ENCODE results near the gene ARHGAP15.

Gene ARHGAP15

DNA sequence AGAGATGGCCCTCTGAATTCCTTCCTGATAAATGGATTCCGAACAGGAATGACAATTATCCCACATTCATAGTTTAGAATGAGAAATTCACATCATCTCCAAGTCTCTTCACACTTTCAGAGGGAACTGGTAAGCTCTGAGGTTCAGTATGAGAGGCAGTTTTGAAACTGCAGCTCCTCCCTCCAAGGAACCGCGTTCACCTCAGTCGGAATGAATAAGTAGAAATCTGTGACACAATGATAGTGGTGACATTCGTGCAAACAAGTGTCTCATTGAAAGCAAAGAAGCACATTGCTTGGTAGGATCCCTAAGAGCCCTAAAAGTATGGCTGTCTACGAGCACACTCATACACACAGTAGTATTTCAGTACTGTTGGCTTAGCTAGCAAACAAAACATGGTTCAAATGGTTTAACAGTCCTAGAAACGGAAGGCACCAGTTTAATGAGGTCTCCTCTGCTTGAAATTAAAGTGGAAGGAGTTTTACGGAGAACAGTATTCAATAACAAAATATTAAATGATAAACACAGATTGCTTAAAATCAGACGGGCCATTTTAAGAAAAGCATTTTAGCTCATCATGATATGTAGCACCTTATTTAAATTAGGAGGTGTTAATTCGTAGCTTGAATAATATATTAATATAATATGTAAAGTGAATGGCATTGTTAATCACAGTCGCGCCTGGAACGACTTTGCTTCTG lies 225.0 kb downstream of the ARHGAP15 start:
- no peak for DNase-seq

DNA sequence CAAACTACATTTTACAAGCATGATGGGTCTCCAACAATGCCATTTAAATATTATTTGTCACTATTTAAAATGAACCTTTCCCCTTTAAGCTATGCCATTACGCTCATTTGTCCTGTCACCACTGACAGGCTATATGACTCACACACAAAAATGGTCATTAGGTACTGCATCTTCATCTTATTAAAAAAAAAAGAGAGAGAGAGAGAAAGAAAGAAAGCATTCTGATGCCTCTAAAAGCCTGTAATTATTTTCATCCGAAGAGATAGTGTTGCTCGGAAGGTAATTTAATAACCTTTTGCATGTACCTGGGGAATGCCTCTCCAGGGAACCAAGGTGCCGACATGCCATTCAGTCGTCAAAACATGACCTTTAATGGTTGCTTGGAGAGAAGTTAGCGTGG lies 226.7 kb downstream of the ARHGAP15 start:
- no peak for DNase-seq

DNA sequence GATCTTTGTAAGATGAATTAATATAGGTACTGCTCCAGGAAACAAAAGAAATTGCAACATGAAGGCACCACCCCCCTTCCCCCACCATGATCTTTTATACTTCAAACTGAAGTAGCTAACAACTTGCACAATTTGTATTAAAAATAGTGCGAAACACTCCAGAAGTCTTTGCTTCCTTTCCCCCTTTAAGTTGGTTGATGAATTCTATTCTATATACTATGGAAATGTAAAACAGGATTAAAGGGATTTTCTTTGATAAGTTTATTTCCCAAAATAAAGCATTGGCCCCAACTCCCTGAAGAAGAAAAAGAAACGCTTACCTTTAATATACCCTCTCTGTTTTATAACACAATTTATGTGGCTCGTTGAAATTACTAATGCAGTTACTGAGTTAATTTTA lies 227.1 kb downstream of the ARHGAP15 start:
- no peak for DNase-seq

DNA sequence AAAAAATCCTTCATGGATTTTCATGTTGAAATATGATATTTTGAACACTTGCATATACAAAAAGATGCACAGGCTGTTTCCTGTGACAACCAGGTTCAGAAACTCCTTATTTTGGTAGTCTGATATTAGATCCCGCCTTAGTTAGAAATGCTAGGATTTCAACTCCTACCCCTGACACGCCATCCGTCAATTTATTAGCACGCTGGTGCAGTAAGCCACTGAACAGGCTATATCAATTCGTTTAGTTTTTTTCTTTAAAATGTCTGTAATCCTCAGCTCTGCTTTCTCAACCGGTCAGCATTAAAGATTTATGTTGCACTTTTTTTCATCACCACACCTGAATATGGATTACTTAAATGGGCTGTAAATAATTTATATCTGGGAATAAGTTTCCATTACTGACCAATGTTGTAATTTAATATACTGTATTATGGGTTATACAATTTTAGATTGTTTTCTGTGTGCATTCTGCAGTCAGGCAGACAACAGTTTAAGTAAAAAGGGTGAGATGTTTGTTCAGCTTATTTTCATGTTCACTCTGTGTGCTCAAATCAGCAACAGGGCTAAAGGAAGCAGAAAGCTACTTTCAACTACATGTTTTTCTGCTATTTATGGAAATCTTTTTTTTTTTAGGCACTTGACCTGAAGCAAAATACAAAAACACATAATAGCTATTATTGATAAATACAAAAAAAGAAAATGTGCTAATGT lies 227.7 kb downstream of the ARHGAP15 start:
- DNase-seq = no peak

DNA sequence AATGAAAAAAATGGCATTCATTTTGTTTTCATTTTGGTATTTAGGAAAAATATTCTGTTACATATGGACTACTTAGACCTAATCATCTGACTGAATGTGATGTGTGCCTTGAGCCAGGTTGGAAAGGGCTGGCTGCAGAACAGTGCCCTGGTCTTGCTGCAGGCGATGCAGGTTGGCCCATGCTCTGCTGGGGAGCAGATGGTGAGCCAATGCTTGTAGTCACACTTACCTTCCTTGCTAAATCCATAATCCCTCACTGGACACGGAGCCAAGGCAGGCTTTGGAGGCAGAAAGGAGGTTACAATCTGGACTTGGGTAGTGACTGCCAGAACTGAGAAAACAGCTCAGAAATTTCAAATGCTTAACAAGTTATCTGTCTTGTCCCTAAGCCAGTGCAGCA lies 228.7 kb downstream of the ARHGAP15 start:
- DNase-seq = no peak

DNA sequence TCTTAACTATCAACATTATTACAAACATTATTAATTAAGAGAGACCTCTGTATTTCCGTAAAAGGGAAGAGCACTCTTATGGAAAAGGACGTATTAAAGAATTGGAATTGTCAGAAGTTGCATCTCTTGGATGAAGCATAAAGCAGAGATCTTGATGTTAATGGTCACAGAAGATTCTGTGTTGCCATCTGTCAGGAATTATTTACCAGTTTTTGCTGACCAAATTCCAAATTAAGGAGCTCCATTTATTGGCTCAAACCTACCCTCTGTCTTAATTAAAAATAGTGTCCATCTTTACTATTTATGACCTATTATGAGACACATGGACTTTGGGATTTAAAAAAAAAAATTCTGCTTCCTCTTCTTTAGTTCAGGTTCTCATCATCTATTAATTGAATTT lies 232.1 kb downstream of the ARHGAP15 start:
- DNase-seq = no peak

DNA sequence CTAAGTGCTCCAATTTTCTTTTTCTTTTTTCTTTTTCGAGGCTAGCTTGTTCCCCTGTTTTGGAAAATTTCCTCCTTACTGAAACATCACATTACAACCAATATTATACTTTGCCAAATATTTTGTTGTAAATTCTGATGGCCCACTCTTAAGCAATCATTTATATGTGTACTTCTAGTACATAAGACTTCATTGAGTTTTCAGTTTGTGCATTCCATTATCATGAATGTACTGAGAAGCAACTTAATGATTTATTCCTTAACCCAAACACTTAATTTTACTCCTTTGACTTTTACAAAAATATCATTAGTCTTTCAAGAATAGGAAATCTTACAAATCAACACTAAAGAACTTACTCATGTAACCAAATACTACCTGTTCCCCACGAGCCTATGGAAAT lies 242.4 kb downstream of the ARHGAP15 start:
- no peak for DNase-seq

DNA sequence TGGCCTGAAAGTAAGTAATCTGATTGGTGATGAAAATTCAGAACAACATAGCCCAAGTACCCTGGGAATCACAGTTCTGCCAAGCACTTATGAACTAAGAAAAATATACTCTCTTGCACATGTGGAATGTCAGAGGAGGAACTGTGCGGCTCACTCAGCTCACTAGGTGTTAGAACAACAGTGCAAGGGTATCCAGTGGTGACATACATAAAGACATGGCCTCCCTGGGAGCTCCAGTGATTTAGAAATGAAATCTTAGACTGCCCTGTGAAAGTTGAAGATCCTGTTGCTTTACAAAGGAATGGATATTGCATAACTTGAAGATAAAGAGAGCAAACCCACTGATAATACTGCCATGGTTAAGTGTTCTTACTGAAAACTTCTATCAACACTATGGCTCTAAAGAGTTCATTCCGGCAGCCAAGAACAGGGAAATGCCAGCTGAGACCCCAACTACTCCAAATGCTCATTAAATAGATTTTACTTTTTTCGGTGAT lies 246.2 kb downstream of the ARHGAP15 start:
- DNase-seq = no peak

DNA sequence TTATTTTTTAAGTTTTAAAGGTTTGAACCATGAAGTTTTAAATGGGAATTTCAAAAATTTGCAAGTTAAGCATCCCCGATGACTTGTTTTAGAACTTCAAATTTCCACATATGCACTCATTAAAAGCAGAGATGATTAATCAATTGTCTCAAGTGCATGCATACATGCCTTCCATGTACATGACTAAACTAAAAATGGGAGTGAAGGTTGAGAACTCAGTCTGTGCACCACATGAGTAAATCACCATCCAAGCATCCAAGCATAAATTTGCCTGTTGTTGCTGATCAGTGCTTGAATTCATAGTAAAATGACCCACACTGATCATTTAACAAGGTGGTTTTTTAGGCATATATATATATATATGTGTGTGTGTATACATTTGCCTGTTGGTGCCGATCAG lies 249.8 kb downstream of the ARHGAP15 start:
- no peak for DNase-seq

DNA sequence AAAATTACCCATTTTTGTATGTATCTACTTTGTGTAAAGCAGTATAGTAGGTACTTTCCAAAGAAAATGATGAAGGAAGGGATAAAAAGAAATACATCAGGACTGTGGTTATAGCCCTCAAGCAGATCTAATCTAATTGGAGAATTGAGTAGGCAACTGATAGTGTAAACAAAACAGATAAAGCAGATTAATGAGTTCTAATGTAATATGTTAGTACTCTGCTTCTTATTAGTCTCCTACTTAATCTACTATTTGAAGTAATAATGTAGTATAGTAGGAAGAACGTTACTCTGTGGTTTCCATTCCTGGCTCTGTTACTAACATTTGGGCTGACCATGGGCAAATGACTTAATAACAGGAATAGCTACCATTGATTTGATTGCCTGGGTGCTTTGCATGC lies 250.7 kb downstream of the ARHGAP15 start:
- no peak for DNase-seq

DNA sequence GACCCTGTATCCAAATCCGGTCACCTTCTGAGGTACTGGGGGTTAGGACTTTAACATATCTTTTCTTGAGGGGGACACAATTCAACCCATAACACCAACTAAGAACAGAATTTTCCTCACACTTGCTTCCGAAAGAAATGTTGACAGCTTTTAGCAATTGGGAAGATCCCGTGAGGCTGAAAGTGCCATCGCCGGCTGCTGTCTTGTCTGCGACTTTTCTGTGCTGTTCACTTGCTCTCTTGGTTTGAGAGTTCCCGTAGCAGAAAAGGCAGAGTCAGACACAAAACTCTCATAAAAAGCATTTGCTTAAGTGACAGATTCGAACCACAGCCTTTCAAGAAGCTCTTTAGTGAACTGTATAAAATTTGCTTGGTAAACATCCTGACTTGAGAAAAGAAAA lies 253.4 kb downstream of the ARHGAP15 start:
- no peak for DNase-seq

DNA sequence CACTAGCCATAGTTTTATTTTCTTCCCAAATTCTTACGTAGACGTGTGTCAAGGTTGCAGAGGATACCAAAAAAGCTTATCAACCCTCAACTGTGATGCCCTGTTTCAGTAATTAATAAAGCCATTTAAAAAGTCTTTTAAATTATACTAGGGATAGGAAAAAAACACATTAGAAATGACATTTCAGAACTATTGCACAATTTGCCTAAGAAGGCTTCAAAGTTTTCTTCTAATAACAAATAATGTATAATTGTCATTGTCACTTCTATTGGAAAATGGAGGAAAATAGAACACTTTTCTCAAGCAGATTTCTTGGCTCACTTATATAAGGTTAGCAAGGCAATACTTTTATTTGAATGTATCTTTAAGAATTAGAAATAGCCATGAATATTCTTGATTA lies 253.8 kb downstream of the ARHGAP15 start:
- no peak for DNase-seq

DNA sequence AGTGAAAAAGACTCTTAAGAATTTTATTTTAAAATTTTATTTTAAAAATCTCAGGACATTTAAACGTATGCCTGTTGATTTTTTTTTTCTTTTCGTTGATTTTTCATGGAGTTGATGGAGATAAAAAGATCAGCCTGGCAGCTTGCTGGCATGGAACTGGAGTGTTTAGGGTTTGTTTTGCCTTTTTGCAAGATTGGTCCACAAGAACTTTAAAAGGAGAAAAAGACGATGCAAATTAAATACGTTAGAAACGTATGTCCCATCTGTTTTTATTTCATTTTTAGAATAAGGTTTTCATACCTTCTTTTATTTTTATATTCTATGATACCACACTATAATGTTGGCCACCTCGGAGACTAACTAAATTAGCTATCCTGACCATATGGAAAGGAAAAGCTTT lies 254.9 kb downstream of the ARHGAP15 start:
- DNase-seq = no peak

DNA sequence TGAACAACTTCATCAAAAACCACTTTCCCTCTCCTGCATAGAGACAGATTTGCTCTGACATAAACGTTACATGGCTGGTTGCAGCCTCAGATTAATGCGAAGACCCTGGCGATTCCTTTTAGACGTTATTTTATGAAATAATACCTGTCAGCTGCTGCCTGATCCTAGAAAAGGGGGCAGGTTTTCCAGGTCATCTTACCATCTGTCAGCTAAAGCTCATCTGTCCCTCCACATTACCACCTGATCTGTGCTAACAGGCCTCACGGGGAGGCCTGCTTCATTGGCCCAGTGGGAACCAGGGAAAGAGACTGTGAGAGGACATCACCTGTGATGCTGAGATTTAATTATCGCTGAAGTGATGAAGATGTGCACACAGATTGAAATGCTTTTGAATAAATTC lies 261.0 kb downstream of the ARHGAP15 start:
- DNase-seq = no peak

DNA sequence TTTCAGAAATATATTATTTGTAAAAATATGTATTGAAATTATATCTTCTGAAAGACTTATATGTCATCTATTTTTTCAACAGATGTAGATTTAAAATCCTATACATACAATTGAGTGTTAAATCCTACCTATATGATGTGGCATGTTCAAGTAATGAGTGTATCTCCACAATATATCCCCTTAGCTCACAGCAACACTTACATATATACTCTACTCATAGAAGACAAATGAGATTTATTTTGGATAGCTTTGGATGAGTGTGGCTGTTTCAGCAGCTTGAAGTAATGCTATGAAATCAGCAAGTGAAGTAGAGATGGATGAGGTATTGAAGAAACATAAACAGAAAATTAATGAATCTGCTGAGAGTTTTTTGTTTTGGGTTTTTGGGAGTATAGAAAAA lies 263.1 kb downstream of the ARHGAP15 start:
- no peak for DNase-seq

DNA sequence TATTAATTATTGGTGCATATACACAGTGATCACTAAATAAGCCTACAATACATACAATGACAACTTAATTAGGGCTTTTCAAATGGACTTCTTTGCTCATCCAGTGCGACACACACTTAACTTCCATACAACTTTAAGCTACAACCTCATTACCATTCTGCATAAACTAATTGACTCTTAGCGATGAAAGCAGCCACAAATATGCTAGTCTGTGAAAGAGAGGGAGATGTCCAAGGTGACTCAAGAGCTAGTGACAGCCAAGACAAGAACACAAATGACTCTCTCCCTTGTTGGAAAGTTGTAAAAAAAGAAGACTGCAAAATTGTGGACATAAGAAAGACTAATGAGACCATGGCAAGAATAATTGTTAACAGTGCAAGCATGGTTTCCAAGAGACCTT lies 264.8 kb downstream of the ARHGAP15 start:
- DNase-seq = no peak

DNA sequence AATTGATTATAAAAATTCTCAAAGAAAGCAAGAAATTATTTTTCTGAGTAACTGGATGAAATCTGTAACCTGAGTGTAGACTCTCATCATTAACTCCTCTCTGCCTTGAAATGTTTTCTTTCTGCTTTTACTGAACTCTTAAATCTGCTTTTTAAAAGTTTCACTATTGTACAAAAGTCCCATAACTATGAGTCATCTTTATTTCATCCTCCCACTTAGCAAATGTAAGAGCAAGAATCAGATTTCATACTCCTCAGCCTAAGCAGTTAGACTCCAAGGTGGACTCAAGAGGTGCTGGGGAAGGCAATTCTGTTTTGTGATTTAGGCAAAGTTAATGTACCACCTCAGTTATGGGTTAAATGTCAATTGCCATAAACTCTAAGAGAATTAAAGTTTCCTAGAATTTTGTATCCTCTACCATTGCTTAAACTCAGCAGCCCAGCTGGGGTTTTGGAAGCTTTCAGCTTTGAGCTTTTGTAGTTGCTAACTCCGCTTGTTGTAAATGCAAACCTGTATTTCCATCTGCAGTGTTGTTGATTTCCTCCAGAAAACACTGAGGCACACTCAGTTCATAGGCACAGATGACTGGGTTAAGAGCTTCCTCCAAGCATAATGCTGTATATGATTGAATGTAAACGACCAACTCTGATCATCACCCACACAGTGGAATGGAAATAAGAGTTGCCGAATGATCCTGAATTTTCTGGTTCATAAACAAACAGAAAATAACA lies 268.8 kb downstream of the ARHGAP15 start:
- DNase-seq = no peak

DNA sequence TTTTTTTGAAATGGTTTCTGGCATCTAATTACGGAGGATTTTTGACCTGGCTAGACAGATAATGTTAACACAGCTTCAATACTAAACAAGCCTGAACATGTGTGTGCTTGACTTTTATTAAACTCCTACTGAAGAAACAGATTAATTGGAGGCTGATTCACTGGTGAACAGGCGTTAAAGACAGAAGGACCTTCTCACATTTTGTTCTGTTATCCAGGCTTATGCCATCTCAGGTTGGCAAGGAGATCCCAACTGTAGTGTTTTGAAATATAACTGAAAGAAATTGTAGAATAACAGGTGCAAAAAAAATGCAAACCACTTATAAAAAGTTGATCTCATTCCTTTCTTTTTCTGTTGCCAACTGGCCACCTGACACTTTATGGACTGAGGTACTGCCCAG lies 269.6 kb downstream of the ARHGAP15 start:
- DNase-seq = no peak

DNA sequence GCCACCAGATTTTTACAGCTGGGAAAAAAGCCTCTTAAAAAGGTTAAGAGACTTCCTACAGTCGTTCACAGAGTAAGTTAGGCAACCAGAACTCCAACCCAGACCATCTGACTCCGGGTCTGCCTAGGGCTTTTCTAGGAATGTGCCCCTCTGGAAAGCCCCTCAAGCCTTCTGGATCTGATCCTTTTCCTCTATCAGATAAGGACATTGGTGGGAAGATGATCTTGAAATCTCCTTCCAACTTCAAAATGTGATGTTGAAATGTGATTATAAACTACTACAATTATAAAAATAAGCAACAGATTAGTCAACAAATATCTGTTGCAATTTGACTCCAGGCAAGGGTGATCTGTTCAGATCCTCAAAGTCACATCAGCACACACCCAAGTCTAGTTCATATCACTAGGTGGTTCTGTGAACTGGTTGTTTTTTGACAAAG lies 270.4 kb downstream of the ARHGAP15 start:
- DNase-seq = no peak

DNA sequence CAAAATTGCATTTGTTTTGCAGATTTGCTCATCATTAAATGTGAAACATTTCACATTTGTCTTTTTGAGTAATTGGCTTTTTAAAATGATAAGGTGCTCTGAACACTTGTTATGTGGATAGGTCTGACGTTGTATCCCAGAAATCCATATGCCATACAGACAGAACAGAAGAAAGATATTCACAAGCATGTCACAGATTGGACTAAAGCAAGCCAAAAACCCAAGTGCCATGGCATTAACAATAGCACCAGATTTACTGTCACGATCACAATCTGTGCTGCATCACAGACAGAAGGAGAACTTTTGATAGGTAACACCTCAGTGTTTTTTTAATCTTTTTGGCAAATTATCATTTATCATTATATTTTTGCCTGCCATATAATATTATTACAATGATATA lies 272.6 kb downstream of the ARHGAP15 start:
- no peak for DNase-seq

DNA sequence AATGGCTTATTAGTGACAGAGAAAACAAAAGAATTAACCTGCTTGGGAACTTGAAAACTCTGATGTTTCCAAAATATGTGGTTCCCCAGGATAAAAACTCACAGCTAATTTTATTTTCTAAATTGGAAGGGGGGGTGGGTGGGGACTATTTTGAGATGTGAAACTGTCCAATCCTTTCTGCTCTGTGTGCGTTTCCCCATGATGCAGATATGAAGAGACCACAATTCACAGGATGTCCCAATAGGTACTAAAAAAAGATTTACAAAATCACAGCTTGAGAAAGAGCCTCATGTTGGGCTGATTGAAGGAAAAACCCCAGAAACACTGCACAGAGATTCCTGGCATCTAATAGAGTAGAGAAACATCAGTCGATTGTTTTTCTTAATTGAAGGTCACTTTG lies 273.2 kb downstream of the ARHGAP15 start:
- no peak for DNase-seq

DNA sequence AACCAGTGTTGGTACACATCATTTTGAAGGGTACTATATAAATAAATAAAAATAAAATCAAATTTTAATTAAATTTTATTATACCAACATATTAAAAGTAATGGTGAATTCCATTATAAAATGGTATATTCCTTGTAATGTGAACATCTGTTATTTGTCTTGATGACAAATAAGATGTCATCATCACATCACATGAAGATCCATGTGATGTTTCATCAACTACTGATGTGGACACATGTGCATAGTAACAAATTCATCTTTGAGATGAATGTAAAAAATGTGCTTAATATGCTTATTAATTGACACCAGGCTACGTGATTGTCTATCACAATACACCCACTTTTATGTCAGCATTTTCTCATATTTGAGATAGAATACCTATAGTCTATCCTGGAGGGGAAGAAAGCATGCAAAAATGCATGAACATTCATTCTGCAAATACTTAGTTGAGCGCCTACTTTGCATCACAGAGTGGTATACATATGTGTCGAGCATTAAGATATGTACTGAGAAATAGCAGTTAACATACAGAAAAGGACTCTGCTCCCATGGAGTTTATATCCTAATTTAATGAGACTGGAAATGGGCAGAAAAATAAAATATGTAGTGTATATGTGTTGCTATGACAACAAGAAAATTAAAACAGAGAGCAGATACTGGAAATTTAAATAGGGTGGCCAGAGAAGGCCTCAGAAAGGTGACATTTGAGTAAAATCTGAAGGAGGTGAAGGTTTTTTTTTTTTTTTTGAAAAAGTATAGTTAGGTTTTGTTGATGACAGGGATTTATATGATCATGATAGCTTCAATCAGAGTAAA lies 281.1 kb downstream of the ARHGAP15 start:
- no peak for DNase-seq

DNA sequence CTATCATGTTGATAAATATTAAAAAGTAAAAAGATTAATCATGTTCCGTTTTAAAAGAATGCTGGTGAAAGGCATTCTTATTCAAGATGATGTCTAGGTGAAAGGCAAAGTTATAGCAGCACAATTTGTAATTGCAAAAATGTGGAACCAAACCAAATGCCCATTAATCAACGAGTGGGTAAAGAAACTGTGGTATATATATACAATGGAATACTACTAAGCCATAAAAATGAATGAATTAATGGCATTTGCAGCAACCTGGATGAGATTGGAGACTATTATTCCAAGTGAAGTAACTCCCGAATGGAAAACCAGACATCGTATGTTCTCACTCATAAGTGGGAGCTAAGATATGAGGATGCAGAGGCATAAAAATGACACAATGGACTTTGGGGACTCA lies 286.4 kb downstream of the ARHGAP15 start:
- no peak for DNase-seq

Data from CD4-positive, alpha-beta T cell treated with Interleukin-15 for 1 hour (primary cell).